HG03439 (cell line): Measurements from ENCODE around the gene SCART1.
"Not testable (repeated sequence)": the region's sequence is repeated elsewhere in the genome, so short reads cannot be mapped to it uniquely, and the experiment has no call there.

ENCODE experiments used
- ATAC-seq: cut with Tn5 transposase; IDR thresholded peaks from one replicate; pipeline ENCODE4 v1.9.1; 2021; ENCODE audit warnings: mild to moderate bottlenecking, moderate library complexity; ENCODE audit not compliant: unreplicated experiment

Gene SCART1

DNA sequence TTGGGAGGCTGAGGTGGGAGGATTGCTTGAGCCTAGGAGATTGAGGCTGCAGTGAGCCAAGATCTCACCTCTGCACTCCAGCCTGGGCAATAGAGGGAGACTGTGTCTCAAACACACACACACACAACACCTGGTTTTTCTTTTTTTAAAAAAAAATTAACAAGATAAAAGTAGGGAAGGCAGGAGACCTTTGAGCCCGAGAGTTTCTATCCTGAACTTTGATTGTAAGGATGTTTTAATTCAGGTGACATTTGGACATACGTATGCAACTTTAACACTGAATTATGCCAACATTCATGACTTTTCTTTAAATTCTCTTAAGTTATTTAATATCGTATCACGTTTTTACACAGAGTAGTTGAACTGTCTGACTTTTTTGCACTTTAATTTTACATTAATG lies 61.7 kb downstream of the SCART1 start:
- ATAC-seq, result no peak

DNA sequence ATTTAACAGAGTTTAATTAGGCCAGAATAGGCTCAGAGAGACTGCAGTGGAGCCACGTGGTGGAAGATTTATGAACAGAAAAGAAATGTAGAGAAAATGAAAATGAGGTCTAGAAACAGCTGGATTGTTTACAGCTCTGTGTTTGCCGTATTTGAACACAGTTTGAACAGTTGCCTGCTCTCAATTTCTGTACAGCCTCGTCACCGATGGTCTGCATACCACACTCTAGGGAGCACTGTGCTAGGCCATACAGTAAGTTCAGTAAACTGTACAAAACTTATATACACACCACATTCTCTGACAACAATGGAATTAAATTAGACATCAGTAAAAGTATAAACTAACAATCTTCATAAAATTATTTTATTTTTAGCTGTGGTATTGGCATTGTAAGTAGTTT lies 62.3 kb downstream of the SCART1 start:
- no peak for ATAC-seq

DNA sequence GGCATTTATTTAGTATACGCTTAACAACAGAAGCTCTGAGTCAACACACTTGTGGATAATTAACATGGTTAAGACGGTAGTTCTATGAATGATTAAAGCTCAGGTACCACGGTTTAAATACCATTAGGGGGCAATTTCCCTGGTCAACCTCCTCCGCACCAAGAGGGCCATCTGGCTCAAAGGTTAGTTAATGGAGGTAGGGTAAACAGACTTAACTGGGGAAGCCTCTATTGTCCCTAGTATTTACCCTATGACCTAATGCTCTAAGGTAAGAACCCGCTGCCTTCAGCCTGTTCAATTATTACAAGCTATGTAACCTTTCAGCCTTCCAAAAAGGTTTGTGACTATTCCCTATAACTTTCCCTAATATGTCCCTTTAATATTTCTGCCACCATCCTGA lies 64.8 kb downstream of the SCART1 start:
- ATAC-seq, result not testable (repeated sequence)
